Hepatocyte (in vitro differentiated cells): Measurements from ENCODE around the gene PCGF3.

ENCODE experiments used
- EZH2phosphoT487 ChIP-seq: fragments of 200-600 bp; sonication (generic); IDR thresholded peaks from one replicate; pipeline ENCODE4 v1.6.1; 2018; ENCODE audit warnings: antibody characterized with exemption, mild to moderate bottlenecking, low read depth, moderate library complexity; ENCODE audit not compliant: unreplicated experiment, severe bottlenecking
- TF ChIP-seq, protein P1 (sequence below): fragments of 200-600 bp; sonication (generic); IDR thresholded peaks from 2 replicates; pipeline ENCODE4 v1.5.1; 2016; ENCODE audit warnings: antibody characterized with exemption, mild to moderate bottlenecking; ENCODE audit not compliant: poor library complexity

- TF ChIP-seq, protein P1, sequence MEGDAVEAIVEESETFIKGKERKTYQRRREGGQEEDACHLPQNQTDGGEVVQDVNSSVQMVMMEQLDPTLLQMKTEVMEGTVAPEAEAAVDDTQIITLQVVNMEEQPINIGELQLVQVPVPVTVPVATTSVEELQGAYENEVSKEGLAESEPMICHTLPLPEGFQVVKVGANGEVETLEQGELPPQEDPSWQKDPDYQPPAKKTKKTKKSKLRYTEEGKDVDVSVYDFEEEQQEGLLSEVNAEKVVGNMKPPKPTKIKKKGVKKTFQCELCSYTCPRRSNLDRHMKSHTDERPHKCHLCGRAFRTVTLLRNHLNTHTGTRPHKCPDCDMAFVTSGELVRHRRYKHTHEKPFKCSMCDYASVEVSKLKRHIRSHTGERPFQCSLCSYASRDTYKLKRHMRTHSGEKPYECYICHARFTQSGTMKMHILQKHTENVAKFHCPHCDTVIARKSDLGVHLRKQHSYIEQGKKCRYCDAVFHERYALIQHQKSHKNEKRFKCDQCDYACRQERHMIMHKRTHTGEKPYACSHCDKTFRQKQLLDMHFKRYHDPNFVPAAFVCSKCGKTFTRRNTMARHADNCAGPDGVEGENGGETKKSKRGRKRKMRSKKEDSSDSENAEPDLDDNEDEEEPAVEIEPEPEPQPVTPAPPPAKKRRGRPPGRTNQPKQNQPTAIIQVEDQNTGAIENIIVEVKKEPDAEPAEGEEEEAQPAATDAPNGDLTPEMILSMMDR = no peak
- TF ChIP-seq EZH2phosphoT487 = no peak
Observed at GRCh38 chr4:708631-708933, 3.0 kb downstream of the PCGF3 start.
